NB4 (cell line): ENCODE data around the gene ENPEP.
"Not testable (repeated sequence)": the region's sequence is repeated elsewhere in the genome, so short reads cannot be mapped to it uniquely, and the experiment has no call there.

ENCODE experiments used
- CTCF ChIP-seq: IDR thresholded peaks from one replicate; pipeline ENCODE4 v1.5.1; 2012; ENCODE audit warnings: low read depth, low read length
- MYC ChIP-seq: IDR thresholded peaks from 2 replicates; pipeline ENCODE4 v1.6.1; 2011; ENCODE audit warnings: low read depth, low read length

GRCh38 chr4:110475080-110475479 lies 875 bp upstream of the ENPEP start:
- not testable (repeated sequence) for TF ChIP-seq CTCF, MYC
